Neural crest cell (in vitro differentiated cells): ENCODE results near the gene TSSK2. TPM values are rescaled to one million over a fixed set of nuclear protein-coding genes. Genes with fewer than 3 reads are reported as not detected.
A peak's percentile ranks its signal among the peaks of the same experiment; 100 is the strongest.

Experiments used
- DNase-seq: peaks from one replicate; pipeline ENCODE4 v3.0.0; 2021; ENCODE audit warnings: low read depth, mixed read lengths, low spot score
- H3K27ac Mint-ChIP-seq: one replicate; pipeline ENCODE4 v1.8.0; 2021; ENCODE audit warnings: mild to moderate bottlenecking, mixed read lengths; ENCODE audit not compliant: unreplicated experiment
- H3K27me3 Mint-ChIP-seq: 2 replicates; pipeline ENCODE4 v1.8.0; 2021; ENCODE audit warnings: low read depth, mild to moderate bottlenecking, mixed read lengths
- H3K36me3 Mint-ChIP-seq: 2 replicates; pipeline ENCODE4 v1.8.0; 2021; ENCODE audit warnings: low read depth, mild to moderate bottlenecking, mixed read lengths
- H3K4me1 Mint-ChIP-seq: 2 replicates; pipeline ENCODE4 v1.8.0; 2021; ENCODE audit warnings: mixed read lengths
- H3K4me3 Mint-ChIP-seq: one replicate; pipeline ENCODE4 v1.8.0; 2021; ENCODE audit warnings: mild to moderate bottlenecking, mixed read lengths
- H3K9me3 Mint-ChIP-seq: 2 replicates; pipeline ENCODE4 v1.8.0; 2021; ENCODE audit warnings: mixed read lengths
- total RNA-seq: library from RNA; stranded (reverse); gene quantifications from 2 replicates; pipeline ENCODE4 v1.2.1, GENCODE V29; 2021
- TF ChIP-seq, protein P1 (sequence below): fragments of 200-600 bp; sonication (generic); conservative IDR thresholded peaks from 2 replicates; pipeline ENCODE4 v1.5.0; 2021; ENCODE audit warnings: antibody characterized with exemption, mild to moderate bottlenecking

Gene TSSK2
- total RNA-seq, 1 donor from 2014 or later: not detected

DNA sequence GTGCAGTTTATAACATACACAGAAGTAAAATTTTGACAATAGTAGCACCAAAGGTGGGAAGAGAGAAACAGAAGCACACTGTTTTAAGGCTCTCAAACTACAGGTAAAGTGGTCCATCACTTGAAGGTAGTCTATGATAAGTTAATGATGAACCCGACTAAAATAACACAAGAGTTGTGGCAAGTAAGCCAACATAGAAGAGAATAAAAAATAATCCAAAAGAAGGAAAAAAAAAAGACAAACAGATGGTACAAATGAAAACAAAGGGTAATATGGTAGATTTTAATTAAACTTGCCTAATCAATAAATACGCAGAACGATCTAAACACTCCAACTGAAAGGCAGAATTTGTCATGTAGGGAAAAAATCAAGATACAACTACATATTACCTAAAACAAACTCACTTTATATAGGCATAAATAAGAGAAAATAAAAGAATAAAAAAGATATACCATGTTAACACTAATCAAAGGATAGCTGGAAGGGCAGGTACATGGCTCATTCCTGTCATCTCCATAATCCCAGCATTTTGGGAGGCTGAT, 40.5 kb upstream of the TSSK2 start:
- TF ChIP-seq, protein P1, sequence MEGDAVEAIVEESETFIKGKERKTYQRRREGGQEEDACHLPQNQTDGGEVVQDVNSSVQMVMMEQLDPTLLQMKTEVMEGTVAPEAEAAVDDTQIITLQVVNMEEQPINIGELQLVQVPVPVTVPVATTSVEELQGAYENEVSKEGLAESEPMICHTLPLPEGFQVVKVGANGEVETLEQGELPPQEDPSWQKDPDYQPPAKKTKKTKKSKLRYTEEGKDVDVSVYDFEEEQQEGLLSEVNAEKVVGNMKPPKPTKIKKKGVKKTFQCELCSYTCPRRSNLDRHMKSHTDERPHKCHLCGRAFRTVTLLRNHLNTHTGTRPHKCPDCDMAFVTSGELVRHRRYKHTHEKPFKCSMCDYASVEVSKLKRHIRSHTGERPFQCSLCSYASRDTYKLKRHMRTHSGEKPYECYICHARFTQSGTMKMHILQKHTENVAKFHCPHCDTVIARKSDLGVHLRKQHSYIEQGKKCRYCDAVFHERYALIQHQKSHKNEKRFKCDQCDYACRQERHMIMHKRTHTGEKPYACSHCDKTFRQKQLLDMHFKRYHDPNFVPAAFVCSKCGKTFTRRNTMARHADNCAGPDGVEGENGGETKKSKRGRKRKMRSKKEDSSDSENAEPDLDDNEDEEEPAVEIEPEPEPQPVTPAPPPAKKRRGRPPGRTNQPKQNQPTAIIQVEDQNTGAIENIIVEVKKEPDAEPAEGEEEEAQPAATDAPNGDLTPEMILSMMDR: no peak
- H3K9me3 Mint-ChIP-seq: no peaks in the 10 kb centered on the region
- H3K27me3 Mint-ChIP-seq: no peaks in the 10 kb centered on the region
- H3K36me3 Mint-ChIP-seq: peaks cover 8% of the 10 kb centered on the region
- no peak overlapping the region for H3K27ac Mint-ChIP-seq
- DNase-seq: no peak
- H3K4me1 Mint-ChIP-seq: peaks cover 22% of the 10 kb centered on the region
- H3K4me3 Mint-ChIP-seq: no peak overlapping the region

DNA sequence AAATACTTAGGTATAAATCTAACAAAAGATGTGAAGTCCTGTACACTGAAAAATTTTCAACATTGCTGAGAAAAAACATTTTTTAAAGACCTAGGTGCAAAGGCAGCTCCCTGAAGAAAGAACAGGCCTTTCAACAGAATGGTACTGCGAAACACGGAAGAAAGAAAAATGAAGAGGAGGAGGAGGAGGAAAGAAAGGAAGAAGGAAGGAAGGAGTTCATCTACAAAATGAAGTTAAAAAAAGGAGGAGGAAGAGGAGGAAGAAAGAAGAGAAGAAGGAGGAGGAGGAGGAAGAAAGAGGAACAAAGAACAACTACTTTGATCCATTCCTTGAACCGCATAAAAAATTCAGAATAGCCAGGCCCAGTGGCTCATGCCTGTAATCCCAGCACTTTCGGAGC, 38.4 kb upstream of the TSSK2 start:
- no peak overlapping the region for H3K27ac Mint-ChIP-seq
- H3K27me3 Mint-ChIP-seq: no peaks in the 10 kb centered on the region
- H3K4me3 Mint-ChIP-seq: no peak overlapping the region
- no peaks in the 10 kb centered on the region for H3K9me3 Mint-ChIP-seq
- H3K36me3 Mint-ChIP-seq: peaks cover 11% of the 10 kb centered on the region
- TF ChIP-seq, protein P1: no peak
- DNase-seq: no peak
- H3K4me1 Mint-ChIP-seq: peaks cover 12% of the 10 kb centered on the region

DNA sequence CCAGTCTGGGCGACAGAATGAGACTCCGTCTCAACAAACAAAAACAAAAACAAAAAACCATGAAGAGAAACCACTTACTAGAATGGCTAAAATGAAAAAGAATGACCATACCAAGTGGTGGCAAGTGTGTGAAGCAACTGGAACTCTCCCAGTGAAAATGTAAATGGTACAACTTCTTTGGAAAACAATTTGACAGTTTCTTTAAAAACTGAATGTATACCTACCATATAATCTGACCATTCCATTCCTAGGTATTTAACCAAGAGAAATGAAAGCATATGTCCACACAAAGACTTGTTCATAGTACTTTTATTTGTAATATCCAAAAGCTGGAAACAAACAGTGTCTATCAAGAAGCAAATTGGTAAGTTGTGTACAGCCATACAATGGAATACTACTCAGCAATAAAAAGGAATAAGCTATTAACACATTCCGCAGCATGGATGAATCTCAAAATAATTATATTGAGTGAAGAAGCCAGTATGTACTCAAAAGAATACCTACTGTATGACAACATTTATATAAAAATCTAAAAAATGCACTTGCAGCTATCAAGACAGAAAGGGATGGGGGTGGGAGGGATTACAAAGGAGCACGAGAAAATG, 36.6 kb upstream of the TSSK2 start:
- no peak overlapping the region for H3K4me3 Mint-ChIP-seq
- peaks cover 8% of the 10 kb centered on the region for H3K4me1 Mint-ChIP-seq
- TF ChIP-seq, protein P1: no peak
- H3K9me3 Mint-ChIP-seq: no peaks in the 10 kb centered on the region
- H3K27ac Mint-ChIP-seq: no peak overlapping the region
- DNase-seq: no peak
- H3K36me3 Mint-ChIP-seq: peaks cover 4% of the 10 kb centered on the region
- H3K27me3 Mint-ChIP-seq: no peaks in the 10 kb centered on the region

DNA sequence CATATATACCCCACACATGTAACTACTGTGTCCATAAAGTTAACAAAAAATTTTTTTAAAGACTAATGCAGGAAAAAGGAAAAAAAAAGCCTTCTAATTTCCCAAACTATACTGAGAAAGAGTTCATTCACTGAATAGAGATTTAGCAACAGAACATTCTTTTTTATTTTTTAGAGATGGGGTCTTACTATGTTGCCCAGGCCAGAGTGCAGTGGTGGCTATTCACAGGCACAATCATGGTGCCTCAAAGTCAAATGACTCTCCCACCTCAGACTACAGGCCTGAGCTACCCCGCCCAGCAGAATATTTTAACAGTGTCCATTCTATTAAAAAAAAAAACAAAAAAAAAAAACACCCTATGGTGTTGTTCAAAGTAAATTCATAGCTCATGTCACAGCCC, 34.6 kb upstream of the TSSK2 start:
- Mint-ChIP-seq H3K27me3 (no peaks in the 10 kb centered on the region), H3K36me3 (peaks cover 4% of the 10 kb centered on the region), H3K4me3 (no peak overlapping the region), H3K4me1 (peaks cover 8% of the 10 kb centered on the region), H3K9me3 (no peaks in the 10 kb centered on the region), H3K27ac (no peak overlapping the region)
- TF ChIP-seq, protein P1: no peak
- DNase-seq: no peak

DNA sequence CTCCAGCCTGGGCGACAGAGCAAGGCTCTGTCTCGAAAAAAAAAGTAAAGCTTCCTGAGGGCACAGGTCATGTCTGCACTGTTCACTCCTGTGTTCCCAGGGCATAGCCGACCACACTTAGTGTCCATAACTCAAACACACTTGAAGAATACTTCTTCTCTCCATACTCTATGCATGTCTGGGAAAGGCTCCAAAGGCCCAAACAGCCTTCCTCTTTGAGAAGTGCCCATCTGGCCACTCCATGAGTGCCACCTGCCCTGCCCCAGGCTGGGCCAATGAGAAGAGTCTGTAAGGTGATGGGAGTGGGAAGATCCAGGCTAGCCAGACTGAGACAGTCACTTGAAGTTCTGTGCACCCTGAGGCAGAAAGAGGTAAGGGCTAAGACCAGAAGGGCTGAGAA, 33.6 kb upstream of the TSSK2 start:
- Mint-ChIP-seq H3K4me3 (no peak overlapping the region), H3K4me1 (peaks cover 12% of the 10 kb centered on the region), H3K36me3 (peaks cover 8% of the 10 kb centered on the region), H3K27ac (peak overlapping the region; percentile 50), H3K9me3 (no peaks in the 10 kb centered on the region), H3K27me3 (no peaks in the 10 kb centered on the region)
- no peak for DNase-seq
- TF ChIP-seq, protein P1: no peak
